NCI-H526 treated with DMSO at 0.1 percent for 48 hours (cell line): ENCODE data around the gene R3HDML.
A peak's percentile ranks its signal among the peaks of the same experiment; 100 is the strongest.

Experiments used
- DNase-seq: peaks from one replicate; lab custom pipeline; 2025; lab: John Stamatoyannopoulos, UW

R3HDML gene

GRCh38 chr20:44364068-44364467, 27.2 kb downstream of the R3HDML start:
- DNase-seq = no peak

- no peak for DNase-seq
Measured at GRCh38 chr20:44364780-44365179, 27.9 kb downstream of the R3HDML start.

- no peak for DNase-seq
Measured at GRCh38 chr20:44367746-44368145, 30.9 kb downstream of the R3HDML start.

- DNase-seq = peak; percentile 10
Measured at GRCh38 chr20:44370639-44371218, 33.9 kb downstream of the R3HDML start.

GRCh38 chr20:44382641-44383040, 45.8 kb downstream of the R3HDML start:
- no peak for DNase-seq

GRCh38 chr20:44384423-44385027, 47.7 kb downstream of the R3HDML start:
- DNase-seq = peak; percentile 55

- peak; percentile 46 for DNase-seq
Measured at GRCh38 chr20:44388466-44389023, 51.7 kb downstream of the R3HDML start.

- DNase-seq = no peak
Measured at GRCh38 chr20:44389871-44390270, 53.0 kb downstream of the R3HDML start.

GRCh38 chr20:44390280-44390679, 53.4 kb downstream of the R3HDML start:
- no peak for DNase-seq

- no peak for DNase-seq
Measured at GRCh38 chr20:44392088-44392775, 55.4 kb downstream of the R3HDML start.

- DNase-seq = no peak
Measured at GRCh38 chr20:44392776-44393607, 56.1 kb downstream of the R3HDML start.

- no peak for DNase-seq
Measured at GRCh38 chr20:44393608-44394451, 57.0 kb downstream of the R3HDML start.

GRCh38 chr20:44394452-44394701, 57.5 kb downstream of the R3HDML start:
- DNase-seq = no peak

- DNase-seq = no peak
Measured at GRCh38 chr20:44394702-44395460, 58.0 kb downstream of the R3HDML start.

- DNase-seq = no peak
Measured at GRCh38 chr20:44395461-44396340, 58.9 kb downstream of the R3HDML start.

- no peak for DNase-seq
Measured at GRCh38 chr20:44396369-44397130, 59.7 kb downstream of the R3HDML start.

GRCh38 chr20:44398335-44398734, 61.5 kb downstream of the R3HDML start:
- no peak for DNase-seq

- no peak for DNase-seq
Measured at GRCh38 chr20:44399446-44399845, 62.6 kb downstream of the R3HDML start.

GRCh38 chr20:44400671-44400969, 63.8 kb downstream of the R3HDML start:
- no peak for DNase-seq
